HCT116 (cell line): Measurements from ENCODE around the gene FKBP4.

Experiments
- CTCF ChIP-seq, 3 experiments: fragments of 200-600 bp in 1 of 3; sonication (generic) in 1 of 3; IDR thresholded peaks in 2 of 3; conservative IDR thresholded peaks in 1 of 3; 2 replicates each; pipeline ENCODE4 v1.5.1; 2012 to 2017; ENCODE audit warnings: low read depth in 2 of 3, low read length in 2 of 3, antibody characterized with exemption in 1 of 3, borderline replicate concordance in 1 of 3, control low read depth in 1 of 3, mild to moderate bottlenecking in 1 of 3, mixed read lengths in 1 of 3, mixed run types in 1 of 3, moderate library complexity in 1 of 3; ENCODE audit not compliant: insufficient read depth in 1 of 3
- EGR1 ChIP-seq: IDR thresholded peaks from 2 replicates; pipeline ENCODE4 v1.6.1; 2012; ENCODE audit warnings: low read depth
- ELF1 ChIP-seq: IDR thresholded peaks from 2 replicates; pipeline ENCODE4 v1.6.1; 2012; ENCODE audit warnings: low read depth, borderline replicate concordance
- EZH2phosphoT487 ChIP-seq: fragments of 200-600 bp; IDR thresholded peaks from 2 replicates; pipeline ENCODE4 v1.6.1; 2018; ENCODE audit warnings: antibody characterized with exemption, borderline replicate concordance
- POLR2AphosphoS5 ChIP-seq: IDR thresholded peaks from 2 replicates; pipeline ENCODE4 v1.6.1; 2011; ENCODE audit warnings: mild to moderate bottlenecking, low read depth, low read length, moderate library complexity
- SP1 ChIP-seq: IDR thresholded peaks from 2 replicates; pipeline ENCODE4 v1.6.1; 2012; ENCODE audit warnings: low read depth
- TCF7L2 ChIP-seq: IDR thresholded peaks from 2 replicates; pipeline ENCODE4 v1.7.0; 2011; ENCODE audit warnings: borderline replicate concordance, inconsistent platforms; ENCODE audit not compliant: insufficient read depth, insufficient read length; ENCODE audit errors: extremely low read depth
- ZNF274 ChIP-seq: fragments of 200-500 bp; sonication (Bioruptor generic); IDR thresholded peaks from 2 replicates; pipeline ENCODE4 v1.6.1; 2014; ENCODE audit warnings: mild to moderate bottlenecking, low read depth, low read length, inconsistent platforms

- TF ChIP-seq EZH2phosphoT487: no peak
- TF ChIP-seq CTCF (IDR thresholded peaks at IDR 0.05 in 2 of 3, conservative IDR thresholded peaks at IDR 0.05 in 1 of 3; ENCODE audit: borderline replicate concordance in 1 of 3, insufficient read depth in 1 of 3, low read depth in 2 of 3, low read length in 2 of 3): no peak
- no peak for TF ChIP-seq POLR2AphosphoS5
- TF ChIP-seq ELF1: no peak
- no peak for TF ChIP-seq SP1
- TF ChIP-seq EGR1: no peak
- no peak for TF ChIP-seq TCF7L2
- TF ChIP-seq ZNF274: no peak
These were observed 1.9 kb upstream of the FKBP4 start for GRCh38 chr12:2792671-2793500.
